OCI-LY7 (cell line): Measurements from ENCODE around the gene SAP130. TPM values are rescaled to one million over a fixed set of nuclear protein-coding genes. Genes with fewer than 3 reads are reported as not detected.
A peak's percentile ranks its signal among the peaks of the same experiment; 100 is the strongest.

Experiments used
- BruUV-seq: library from RNA; stranded (reverse); fragments of 400-500 nt; replicated peaks from 2 replicates; lab custom pipeline; 2021; lab: Mats Ljungman, UMichigan
- CTCF ChIA-PET: fragments of 300-600 bp; sonication (Branson Sonifier 250); formaldehyde crosslinking; loops from one replicate; lab custom pipeline; 2022; ENCODE audit warnings: antibody characterized with exemption; ENCODE audit not compliant: unreplicated experiment; lab: Charles Lee
- POLR2A ChIA-PET: fragments of 300-600 bp; sonication (Branson Sonifier 250); formaldehyde crosslinking; loops from one replicate; lab custom pipeline; 2022; ENCODE audit warnings: antibody characterized with exemption; lab: Charles Lee
- DNase-seq: peaks from one replicate; pipeline ENCODE4 v3.0.0-alpha.2; 2015; ENCODE audit warnings: low spot score
- H2AFZ ChIP-seq: fragments of 200-600 bp; sonication (generic), shearing (Covaris generic); 2 replicates; pipeline ENCODE4 v1.6.1; 2014; ENCODE audit warnings: mild to moderate bottlenecking, antibody characterized with exemption, low read length, moderate library complexity
- H3K27ac ChIP-seq: fragments of 200-600 bp; sonication (generic); 2 replicates; pipeline ENCODE4 v1.5.1; 2014; ENCODE audit warnings: mixed run types, low read depth, mild to moderate bottlenecking, moderate library complexity, low read length, inconsistent platforms; ENCODE audit not compliant: poor library complexity, severe bottlenecking
- H3K36me3 ChIP-seq: fragments of 200-600 bp; sonication (generic); 2 replicates; pipeline ENCODE4 v1.6.1; 2014; ENCODE audit warnings: mild to moderate bottlenecking, antibody characterized with exemption, low read length, moderate library complexity, mixed read lengths; ENCODE audit not compliant: insufficient read depth
- H3K4me1 ChIP-seq: fragments of 200-600 bp; sonication (generic); 2 replicates; pipeline ENCODE4 v1.5.1; 2014; ENCODE audit warnings: mild to moderate bottlenecking, low read length; ENCODE audit not compliant: insufficient read depth, poor library complexity, severe bottlenecking
- H3K4me2 ChIP-seq: fragments of 200-600 bp; sonication (generic); 2 replicates; pipeline ENCODE4 v1.6.1; 2014; ENCODE audit warnings: mild to moderate bottlenecking, low read length
- H3K4me3 ChIP-seq: fragments of 200-600 bp; sonication (generic); 2 replicates; pipeline ENCODE4 v1.5.1; 2014; ENCODE audit warnings: mild to moderate bottlenecking, low read depth, low read length; ENCODE audit not compliant: poor library complexity, severe bottlenecking
- H3K79me2 ChIP-seq: fragments of 200-600 bp; sonication (generic); 2 replicates; pipeline ENCODE4 v1.6.1; 2016; ENCODE audit warnings: low read depth, mild to moderate bottlenecking, low read length, moderate library complexity, mixed read lengths; ENCODE audit not compliant: insufficient read depth
- H3K9me2 ChIP-seq: fragments of 200-600 bp; sonication (generic); 2 replicates; pipeline ENCODE4 v1.6.1; 2016; ENCODE audit warnings: mild to moderate bottlenecking, low read length, mixed read lengths; ENCODE audit not compliant: insufficient read depth
- H3K9me3 ChIP-seq: fragments of 200-600 bp; sonication (generic); 2 replicates; pipeline ENCODE4 v1.6.1; 2014; ENCODE audit warnings: mild to moderate bottlenecking, mixed run types, low read length, mixed read lengths
- H4K20me1 ChIP-seq: fragments of 200-600 bp; sonication (generic); 2 replicates; pipeline ENCODE4 v1.6.1; 2014; ENCODE audit warnings: mild to moderate bottlenecking, antibody characterized with exemption, low read length, moderate library complexity, mixed read lengths; ENCODE audit not compliant: insufficient read depth
- CTCF ChIP-seq: fragments of 200-600 bp; sonication (generic); conservative IDR thresholded peaks from 2 replicates; pipeline ENCODE4 v1.5.1; 2014; ENCODE audit warnings: mild to moderate bottlenecking, antibody characterized with exemption, low read length, moderate library complexity, mixed read lengths
- EZH2phosphoT487 ChIP-seq: fragments of 200-600 bp; sonication (generic); IDR thresholded peaks from 2 replicates; pipeline ENCODE4 v1.6.1; 2018; ENCODE audit warnings: low read depth, borderline replicate concordance, mild to moderate bottlenecking, mixed run types, antibody characterized with exemption, low read length, moderate library complexity, mixed read lengths
- intact Hi-C: fragments of 100-400 bp; cut with micrococcal nuclease; formaldehyde crosslinking; loops from one replicate; pipeline ENCODE4 v1.10.0; 2022; ENCODE audit not compliant: unreplicated experiment
- total RNA-seq, 2 experiments: library from RNA; depleted of rRNA in 1 of 2; stranded (reverse); fragments of >200 nt in 1 of 2; shearing (Covaris generic) in 1 of 2; gene quantifications; 2 replicates each; pipeline ENCODE4 v1.2.3, GENCODE V29; 2014 to 2022

The SAP130 gene
- total RNA-seq, 2 experiments from 2014 or later: 9.6 to 31.8 TPM

GRCh38 chr2:128036748-128037607 is 9.1 kb upstream of the SAP130 start:
- no TSS peak for BruUV-seq
- Histone ChIP-seq H3K27ac (no peak overlapping the region), H3K4me2 (no peak overlapping the region), H3K9me3 (peaks cover 28% of the 10 kb centered on the region), H3K4me3 (no peak overlapping the region), H3K79me2 (no peaks in the 10 kb centered on the region), H3K36me3 (no peaks in the 10 kb centered on the region), H2AFZ (no peak overlapping the region), H3K4me1 (no peaks in the 10 kb centered on the region), H4K20me1 (no peaks in the 10 kb centered on the region), H3K9me2 (no peaks in the 10 kb centered on the region)
- TF ChIP-seq CTCF: no peak
- intact Hi-C loops: no loop called here
- POLR2A ChIA-PET: no interaction called here
- DNase-seq: no peak
- CTCF ChIA-PET: no interaction called here

- Histone ChIP-seq H3K79me2 (no peaks in the 10 kb centered on the region), H3K4me3 (no peak overlapping the region), H3K27ac (no peak overlapping the region), H3K9me2 (no peaks in the 10 kb centered on the region), H2AFZ (no peak overlapping the region), H3K36me3 (no peaks in the 10 kb centered on the region), H4K20me1 (no peaks in the 10 kb centered on the region), H3K9me3 (peaks cover 35% of the 10 kb centered on the region), H3K4me1 (peaks cover 8% of the 10 kb centered on the region), H3K4me2 (no peak overlapping the region)
- POLR2A ChIA-PET: no interaction called here
- no peak for TF ChIP-seq EZH2phosphoT487
- TF ChIP-seq CTCF: no peak
- CTCF ChIA-PET: no interaction called here
- intact Hi-C loops: no loop called here
- no TSS peak for BruUV-seq
- DNase-seq: no peak
Observed at GRCh38 chr2:128032092-128032491, 4.2 kb upstream of the SAP130 start.

GRCh38 chr2:128028668-128029054 is 802 bp upstream of the SAP130 start:
- peak overlapping the region; percentile 84 for H3K4me2 ChIP-seq
- H4K20me1 ChIP-seq: peaks cover 10% of the 10 kb centered on the region
- BruUV-seq: no TSS peak
- DNase-seq: no peak
- H3K79me2 ChIP-seq: peaks cover 30% of the 10 kb centered on the region
- peak overlapping the region; percentile 76 for H3K4me3 ChIP-seq
- peak overlapping the region; percentile 90 for H2AFZ ChIP-seq
- peaks cover 25% of the 10 kb centered on the region; the same call in 1 of the 2 replicates for H3K9me3 ChIP-seq
- ChIA-PET POLR2A (interaction anchor here (1.4 to 2.1 kb wide), 2 partner anchors 9 to 62 kb away, joined by 5 to 14 read pairs; partner anchors contain the start of gene UGGT1), CTCF (no interaction called here)
- peak overlapping the region; percentile 70 for H3K27ac ChIP-seq
- peaks cover 17% of the 10 kb centered on the region; the same call in 1 of the 2 replicates for H3K36me3 ChIP-seq
- intact Hi-C loops: loop anchor here (1.0 to 2.0 kb wide), 3 partner anchors 62 to 502 kb away; partner anchors contain the start of genes IWS1, SFT2D3 and UGGT1
- H3K9me2 ChIP-seq: no peaks in the 10 kb centered on the region
- peaks cover 11% of the 10 kb centered on the region for H3K4me1 ChIP-seq
- TF ChIP-seq EZH2phosphoT487 (no peak), CTCF (no peak)
